ENCODE measurements around the gene TSPEAR. TPM values are rescaled to one million over a fixed set of nuclear protein-coding genes. Genes with fewer than 3 reads are reported as not detected.

The TSPEAR gene
- total and polyA plus RNA-seq, 2 donors (not counting 1 experiment from before 2014, with no cell fraction given), result not detected

DNA sequence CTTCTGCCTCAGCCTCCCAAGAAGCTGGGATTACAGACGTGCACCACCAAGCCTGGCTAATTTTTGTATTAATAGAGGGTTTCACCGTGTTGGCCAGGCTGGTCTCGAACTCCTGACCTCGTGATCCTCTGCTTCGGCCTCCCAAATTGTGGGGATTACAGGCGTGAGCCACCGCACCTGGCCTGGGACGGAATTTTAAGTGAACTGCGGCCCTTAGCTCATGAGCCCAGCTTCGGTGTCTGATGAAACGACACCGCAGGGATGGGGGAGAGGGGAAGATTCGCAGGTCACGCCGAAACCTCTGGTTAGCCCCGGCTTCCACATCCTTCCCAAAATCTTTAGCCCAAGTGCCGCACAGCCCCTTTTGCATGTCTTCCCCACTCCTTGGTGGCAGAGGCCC, 217.0 kb downstream of the TSPEAR start:
- Histone ChIP-seq H3K79me2 (ENCODE audit: control insufficient read depth, insufficient read depth, low read length) (no peaks in the 10 kb centered on the region), H2AFZ (ENCODE audit: insufficient read depth, low read depth, low read length, poor library complexity, severe bottlenecking) (no peak overlapping the region), H3K27me3 (replicated peaks in 1 of 4; ENCODE audit: control extremely low read depth in 1 of 4, control insufficient read depth in 3 of 4, insufficient read depth in 4 of 4, low read length in 3 of 4) (peaks cover 0 to 12% (median 0%) of the 10 kb centered on the region in 4 experiments), H3K27ac (ENCODE audit: low read length in 2 of 2) (no peak overlapping the region), H3K4me1 (ENCODE audit: control insufficient read depth in 2 of 2, insufficient read depth in 2 of 2, low read length in 2 of 2) (no peaks in the 10 kb centered on the region), H3K4me3 (ENCODE audit: control extremely low read depth in 1 of 5, extremely low read depth in 1 of 5, insufficient read depth in 1 of 5, low read depth in 2 of 5, low read length in 4 of 5) (no peak overlapping the region), H3K4me2 (replicated peaks; ENCODE audit: low read depth, low read length, poor library complexity, severe bottlenecking) (no peak overlapping the region), H3K9me3 (ENCODE audit: control extremely low read depth in 1 of 3, control insufficient read depth in 2 of 3, insufficient read depth in 1 of 3, low read length in 2 of 3) (peaks cover 0 to 14% (median 8%) of the 10 kb centered on the region in 3 donors), H3K9ac (ENCODE audit: low read length) (no peak overlapping the region), H3K36me3 (replicated peaks in 1 of 2; ENCODE audit: control extremely low read depth in 1 of 2, control insufficient read depth in 1 of 2, extremely low read depth in 1 of 2, insufficient read depth in 2 of 2, low read length in 1 of 2) (no peaks in the 10 kb centered on the region), H4K20me1 (ENCODE audit: control insufficient read depth, insufficient read depth, low read length, poor library complexity, severe bottlenecking) (no peaks in the 10 kb centered on the region)
- no peak overlapping the region for H3K27ac Mint-ChIP-seq
- 85% methylated on average over 9 of the region's 17 CpGs for WGBS (ENCODE audit: insufficient coverage)
- H3K4me1 Mint-ChIP-seq, result no peaks in the 10 kb centered on the region
- POLR2A ChIA-PET, result interaction anchor here (0.7 kb wide), 1 partner anchor 143 kb away, joined by 13 read pairs; the partner anchor contains the start of gene KRTAP10-10
- intact Hi-C loops (cut with micrococcal nuclease), result no loop called here
- no peak for ATAC-seq (ENCODE audit: low read depth)
- CTCF ChIA-PET, result interaction anchor here (0.8 kb wide), 1 partner anchor 13 kb away, joined by 3 read pairs; no protein-coding TSS in a partner anchor
- H3K4me3 Mint-ChIP-seq, result no peak overlapping the region
- TF ChIP-seq EZH2 (IDR thresholded peaks at IDR 0.05; ENCODE audit: borderline replicate concordance, insufficient read depth, low read depth, low read length, poor library complexity, severe bottlenecking), result no peak
- TF ChIP-seq, protein P1, sequence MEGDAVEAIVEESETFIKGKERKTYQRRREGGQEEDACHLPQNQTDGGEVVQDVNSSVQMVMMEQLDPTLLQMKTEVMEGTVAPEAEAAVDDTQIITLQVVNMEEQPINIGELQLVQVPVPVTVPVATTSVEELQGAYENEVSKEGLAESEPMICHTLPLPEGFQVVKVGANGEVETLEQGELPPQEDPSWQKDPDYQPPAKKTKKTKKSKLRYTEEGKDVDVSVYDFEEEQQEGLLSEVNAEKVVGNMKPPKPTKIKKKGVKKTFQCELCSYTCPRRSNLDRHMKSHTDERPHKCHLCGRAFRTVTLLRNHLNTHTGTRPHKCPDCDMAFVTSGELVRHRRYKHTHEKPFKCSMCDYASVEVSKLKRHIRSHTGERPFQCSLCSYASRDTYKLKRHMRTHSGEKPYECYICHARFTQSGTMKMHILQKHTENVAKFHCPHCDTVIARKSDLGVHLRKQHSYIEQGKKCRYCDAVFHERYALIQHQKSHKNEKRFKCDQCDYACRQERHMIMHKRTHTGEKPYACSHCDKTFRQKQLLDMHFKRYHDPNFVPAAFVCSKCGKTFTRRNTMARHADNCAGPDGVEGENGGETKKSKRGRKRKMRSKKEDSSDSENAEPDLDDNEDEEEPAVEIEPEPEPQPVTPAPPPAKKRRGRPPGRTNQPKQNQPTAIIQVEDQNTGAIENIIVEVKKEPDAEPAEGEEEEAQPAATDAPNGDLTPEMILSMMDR (IDR thresholded peaks at IDR 0.05), result no peak
- H3K9me3 Mint-ChIP-seq (ENCODE audit: insufficient read depth), result peaks cover 7% of the 10 kb centered on the region
- DNase-seq, result no peak
- H3K27me3 Mint-ChIP-seq, result peaks cover 42% of the 10 kb centered on the region

DNA sequence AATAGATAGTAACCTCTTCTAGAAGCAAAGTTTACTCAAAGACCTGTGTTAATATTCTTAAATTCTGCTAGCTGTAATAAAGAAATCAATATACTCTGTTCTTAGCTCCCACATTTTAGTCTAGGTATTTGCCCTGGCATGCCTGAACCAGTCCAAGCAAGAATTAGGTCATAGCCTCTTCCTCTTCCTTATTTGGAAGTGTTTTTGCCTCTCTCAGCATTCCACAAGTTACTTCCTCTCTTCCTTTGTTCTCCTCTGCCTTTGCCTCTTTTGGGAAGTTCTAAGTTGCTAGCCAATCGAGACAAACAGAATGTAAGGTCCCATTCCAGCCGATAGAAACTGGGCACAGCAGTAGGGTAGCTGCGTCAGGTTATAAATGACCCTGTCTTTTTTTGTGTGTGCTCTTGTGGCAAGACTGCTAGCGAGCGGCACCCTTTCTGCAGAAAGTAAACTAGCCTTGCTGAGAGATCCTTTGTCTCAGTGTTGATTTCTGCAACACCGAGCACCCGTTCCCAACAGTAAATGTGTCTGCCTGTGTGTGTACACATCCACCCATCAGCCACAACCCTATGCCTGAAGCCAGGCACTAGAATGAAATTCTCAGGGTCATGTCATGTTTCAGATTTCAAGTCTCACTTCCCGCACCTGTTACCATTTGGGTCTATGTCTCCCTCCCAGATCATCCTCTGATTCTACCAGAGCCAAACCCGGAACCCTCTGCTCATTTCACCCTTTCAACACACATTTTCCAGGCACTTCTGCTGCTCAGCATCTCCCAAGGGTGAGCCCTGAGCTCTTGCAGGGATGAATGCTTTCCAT, 218.6 kb downstream of the TSPEAR start:
- no peaks in the 10 kb centered on the region for H4K20me1 ChIP-seq (ENCODE audit: control insufficient read depth, insufficient read depth, low read length, poor library complexity, severe bottlenecking)
- H3K4me2 ChIP-seq (replicated peaks; ENCODE audit: low read depth, low read length, poor library complexity, severe bottlenecking), result no peak overlapping the region
- no peak overlapping the region for H3K4me3 ChIP-seq (ENCODE audit: control extremely low read depth in 1 of 5, extremely low read depth in 1 of 5, insufficient read depth in 1 of 5, low read depth in 2 of 5, low read length in 4 of 5)
- no peak for DNase-seq
- no peaks in the 10 kb centered on the region for H3K4me1 Mint-ChIP-seq
- H3K27me3 Mint-ChIP-seq, result peaks cover 49% of the 10 kb centered on the region
- H3K9ac ChIP-seq (ENCODE audit: low read length), result no peak overlapping the region
- no peak overlapping the region for H3K4me3 Mint-ChIP-seq
- no peaks in the 10 kb centered on the region for H3K36me3 ChIP-seq (replicated peaks in 1 of 2; ENCODE audit: control extremely low read depth in 1 of 2, control insufficient read depth in 1 of 2, extremely low read depth in 1 of 2, insufficient read depth in 2 of 2, low read length in 1 of 2)
- peaks cover 2 to 21% (median 13%) of the 10 kb centered on the region in 3 donors for H3K9me3 ChIP-seq (ENCODE audit: control extremely low read depth in 1 of 3, control insufficient read depth in 2 of 3, insufficient read depth in 1 of 3, low read length in 2 of 3)
- ChIA-PET CTCF (no interaction called here), POLR2A (no interaction called here)
- TF ChIP-seq, protein P1 (IDR thresholded peaks at IDR 0.05), result no peak
- no peak for TF ChIP-seq EZH2 (IDR thresholded peaks at IDR 0.05; ENCODE audit: borderline replicate concordance, insufficient read depth, low read depth, low read length, poor library complexity, severe bottlenecking)
- H3K27me3 ChIP-seq (replicated peaks in 1 of 4; ENCODE audit: control extremely low read depth in 1 of 4, control insufficient read depth in 3 of 4, insufficient read depth in 4 of 4, low read length in 3 of 4), result peaks cover 0 to 21% (median 0%) of the 10 kb centered on the region in 4 experiments
- H3K27ac ChIP-seq (ENCODE audit: low read length in 2 of 2), result no peak overlapping the region
- intact Hi-C loops (cut with micrococcal nuclease), result no loop called here
- no peak overlapping the region for H2AFZ ChIP-seq (ENCODE audit: insufficient read depth, low read depth, low read length, poor library complexity, severe bottlenecking)
- H3K9me3 Mint-ChIP-seq (ENCODE audit: insufficient read depth), result peaks cover 7% of the 10 kb centered on the region
- no peaks in the 10 kb centered on the region for H3K79me2 ChIP-seq (ENCODE audit: control insufficient read depth, insufficient read depth, low read length)
- ATAC-seq (ENCODE audit: low read depth), result no peak
- no peaks in the 10 kb centered on the region for H3K4me1 ChIP-seq (ENCODE audit: control insufficient read depth in 2 of 2, insufficient read depth in 2 of 2, low read length in 2 of 2)
- WGBS (ENCODE audit: insufficient coverage), result 93% methylated on average over 9 of the region's 9 CpGs
- no peak overlapping the region for H3K27ac Mint-ChIP-seq

All from B cell (primary cell).